ENCODE measurements around the gene MRPL14. TPM values are rescaled to one million over a fixed set of nuclear protein-coding genes. Genes with fewer than 3 reads are reported as not detected.

MRPL14 gene
- total and polyA plus RNA-seq, 2 of the 8 experiments (the other 6 are each of a cell fraction or from before 2014, with no cell fraction given): 82.0 to 97.1 TPM

Other genes with a start within 250 kb of the MRPL14 start
- 60.5 and 61.1 TPM in 2 replicates for gene TMEM63B, start 102 bp upstream of the MRPL14 start, total RNA-seq (2021; fragmentation: NEBNext Ultra II Directional; extraction: Animal tissue kit (Norgen Biotek cat#: 25700))
- gene TMEM63B, start 102 bp upstream of the MRPL14 start, polyA plus RNA-seq (2011; rRNA removed): 96.8 and 110 TPM in 2 replicates
- 0.97 and 1.2 TPM in 2 replicates for gene CAPN11, start 31.4 kb upstream of the MRPL14 start, total RNA-seq (2021; fragmentation: NEBNext Ultra II Directional; extraction: Animal tissue kit (Norgen Biotek cat#: 25700))
- 0.95 and 1.8 TPM in 2 replicates for gene CAPN11, start 31.4 kb upstream of the MRPL14 start, polyA plus RNA-seq (2011; rRNA removed)
- gene MYMX, start 89.5 kb upstream of the MRPL14 start, total RNA-seq (2021; fragmentation: NEBNext Ultra II Directional; extraction: Animal tissue kit (Norgen Biotek cat#: 25700)): 4.7 and 5.2 TPM in 2 replicates
- 5.3 and 6.9 TPM in 2 replicates for gene MYMX, start 89.5 kb upstream of the MRPL14 start, polyA plus RNA-seq (2011; rRNA removed)
- 187 and 196 TPM in 2 replicates for gene SLC29A1, start 96.1 kb upstream of the MRPL14 start, total RNA-seq (2021; fragmentation: NEBNext Ultra II Directional; extraction: Animal tissue kit (Norgen Biotek cat#: 25700))
- 558 and 626 TPM in 2 replicates for gene SLC29A1, start 96.1 kb upstream of the MRPL14 start, polyA plus RNA-seq (2011; rRNA removed)
- 2,224 and 2,297 TPM in 2 replicates for gene HSP90AB1, start 119.6 kb upstream of the MRPL14 start, total RNA-seq (2021; fragmentation: NEBNext Ultra II Directional; extraction: Animal tissue kit (Norgen Biotek cat#: 25700))
- gene HSP90AB1, start 119.6 kb upstream of the MRPL14 start, polyA plus RNA-seq (2011; rRNA removed): 1,244 and 1,564 TPM in 2 replicates
- 29.5 and 32.3 TPM in 2 replicates for gene SLC35B2, start 130.1 kb upstream of the MRPL14 start, total RNA-seq (2021; fragmentation: NEBNext Ultra II Directional; extraction: Animal tissue kit (Norgen Biotek cat#: 25700))
- gene SLC35B2, start 130.1 kb upstream of the MRPL14 start, polyA plus RNA-seq (2011; rRNA removed): 65.0 and 73.7 TPM in 2 replicates
- gene NFKBIE, start 138.1 kb upstream of the MRPL14 start, total RNA-seq (2021; fragmentation: NEBNext Ultra II Directional; extraction: Animal tissue kit (Norgen Biotek cat#: 25700)): 10.8 and 13.5 TPM in 2 replicates
- 19.2 and 22.9 TPM in 2 replicates for gene NFKBIE, start 138.1 kb upstream of the MRPL14 start, polyA plus RNA-seq (2011; rRNA removed)
- 15.5 and 15.7 TPM in 2 replicates for gene TMEM151B, start 143.0 kb upstream of the MRPL14 start, total RNA-seq (2021; fragmentation: NEBNext Ultra II Directional; extraction: Animal tissue kit (Norgen Biotek cat#: 25700))
- 8.0 and 11.6 TPM in 2 replicates for gene TMEM151B, start 143.0 kb upstream of the MRPL14 start, polyA plus RNA-seq (2011; rRNA removed)
- 19.9 and 20.4 TPM in 2 replicates for gene AARS2, start 185.9 kb upstream of the MRPL14 start, total RNA-seq (2021; fragmentation: NEBNext Ultra II Directional; extraction: Animal tissue kit (Norgen Biotek cat#: 25700))
- gene AARS2, start 185.9 kb upstream of the MRPL14 start, polyA plus RNA-seq (2011; rRNA removed): 8.6 and 12.8 TPM in 2 replicates
- gene SPATS1, start 215.2 kb upstream of the MRPL14 start, total RNA-seq (2021; fragmentation: NEBNext Ultra II Directional; extraction: Animal tissue kit (Norgen Biotek cat#: 25700)): not detected in 2 replicates
- gene SPATS1, start 215.2 kb upstream of the MRPL14 start, polyA plus RNA-seq (2011; rRNA removed): not detected in 2 replicates